ENCODE data around the gene SLC35F3.
"Not testable (repeated sequence)": the region's sequence is repeated elsewhere in the genome, so short reads cannot be mapped to it uniquely, and the experiment has no call there.

The SLC35F3 gene

DNA sequence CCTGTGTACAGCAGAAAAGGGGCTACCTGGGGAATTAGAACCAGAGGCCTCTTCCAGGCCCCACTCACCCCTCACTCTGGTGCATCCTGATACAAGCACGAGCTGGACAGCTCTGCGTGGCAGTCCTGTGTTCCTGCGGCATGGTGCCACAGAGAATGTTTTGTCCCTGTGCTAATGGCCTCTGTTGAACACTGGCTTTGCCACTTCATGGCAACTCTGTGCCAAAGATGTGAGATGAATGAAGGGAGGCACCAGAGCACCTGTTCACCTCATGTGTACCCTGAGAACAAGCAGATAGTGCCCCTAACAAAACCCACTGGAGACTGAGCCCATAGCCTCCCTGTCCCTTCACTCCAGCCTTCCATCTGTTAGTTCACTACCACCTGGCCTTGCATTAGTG lies 269.5 kb downstream of the SLC35F3 start:
- Histone ChIP-seq H3K79me2 (ENCODE audit: insufficient read depth, low read length) (no peaks in the 10 kb centered on the region), H2AFZ (ENCODE audit: low read depth, low read length, severe bottlenecking) (no peak overlapping the region), H3K9me3 (ENCODE audit: insufficient read depth, low read length) (no peaks in the 10 kb centered on the region), H3K27me3 (ENCODE audit: low read length) (no peaks in the 10 kb centered on the region), H3K9me2 (replicated peaks; ENCODE audit: insufficient read depth, low read length) (no peaks in the 10 kb centered on the region), H3F3A (ENCODE audit: insufficient read depth) (no peaks in the 10 kb centered on the region), H4K20me1 (ENCODE audit: low read depth, low read length) (no peaks in the 10 kb centered on the region), H3K36me3 (ENCODE audit: low read length) (no peaks in the 10 kb centered on the region), H3K4me2 (ENCODE audit: low read depth, low read length, poor library complexity, severe bottlenecking) (no peak overlapping the region), H3K4me3 (ENCODE audit: insufficient read depth, low read length, poor library complexity, severe bottlenecking) (no peak overlapping the region), H3K9ac (ENCODE audit: low read length) (no peak overlapping the region), H3K27ac (ENCODE audit: low read depth, low read length) (no peak overlapping the region)
- TF ChIP-seq, protein P1, sequence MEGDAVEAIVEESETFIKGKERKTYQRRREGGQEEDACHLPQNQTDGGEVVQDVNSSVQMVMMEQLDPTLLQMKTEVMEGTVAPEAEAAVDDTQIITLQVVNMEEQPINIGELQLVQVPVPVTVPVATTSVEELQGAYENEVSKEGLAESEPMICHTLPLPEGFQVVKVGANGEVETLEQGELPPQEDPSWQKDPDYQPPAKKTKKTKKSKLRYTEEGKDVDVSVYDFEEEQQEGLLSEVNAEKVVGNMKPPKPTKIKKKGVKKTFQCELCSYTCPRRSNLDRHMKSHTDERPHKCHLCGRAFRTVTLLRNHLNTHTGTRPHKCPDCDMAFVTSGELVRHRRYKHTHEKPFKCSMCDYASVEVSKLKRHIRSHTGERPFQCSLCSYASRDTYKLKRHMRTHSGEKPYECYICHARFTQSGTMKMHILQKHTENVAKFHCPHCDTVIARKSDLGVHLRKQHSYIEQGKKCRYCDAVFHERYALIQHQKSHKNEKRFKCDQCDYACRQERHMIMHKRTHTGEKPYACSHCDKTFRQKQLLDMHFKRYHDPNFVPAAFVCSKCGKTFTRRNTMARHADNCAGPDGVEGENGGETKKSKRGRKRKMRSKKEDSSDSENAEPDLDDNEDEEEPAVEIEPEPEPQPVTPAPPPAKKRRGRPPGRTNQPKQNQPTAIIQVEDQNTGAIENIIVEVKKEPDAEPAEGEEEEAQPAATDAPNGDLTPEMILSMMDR (IDR thresholded peaks at IDR 0.05; ENCODE audit: insufficient read depth, low read length, poor library complexity, severe bottlenecking): no peak
- no peak for TF ChIP-seq EZH2phosphoT487 (conservative IDR thresholded peaks at IDR 0.05; ENCODE audit: low read length)

DNA sequence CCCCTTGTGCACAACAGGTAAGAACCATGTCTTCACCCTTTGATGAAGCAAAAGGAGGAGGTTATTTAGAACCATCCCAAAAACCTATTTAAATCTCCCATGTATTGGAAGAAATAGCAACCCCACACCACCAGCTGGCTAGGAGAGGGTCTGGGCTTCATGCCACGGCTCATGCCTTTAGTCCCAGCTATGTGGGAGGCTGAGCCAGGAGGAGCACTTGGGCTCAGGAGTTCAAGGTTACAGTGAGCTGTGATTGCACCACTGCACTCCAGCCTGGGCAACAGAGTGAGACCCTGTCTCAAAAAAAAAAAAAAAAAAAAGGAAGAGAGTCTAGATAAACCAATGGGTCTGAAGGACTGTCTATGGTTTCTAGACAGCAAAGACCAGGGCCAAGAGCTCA lies 270.9 kb downstream of the SLC35F3 start:
- TF ChIP-seq, protein P1 (IDR thresholded peaks at IDR 0.05; ENCODE audit: insufficient read depth, low read length, poor library complexity, severe bottlenecking): no peak
- no peak for TF ChIP-seq EZH2phosphoT487 (conservative IDR thresholded peaks at IDR 0.05; ENCODE audit: low read length)
- Histone ChIP-seq H3K4me3 (ENCODE audit: insufficient read depth, low read length, poor library complexity, severe bottlenecking) (no peak overlapping the region), H2AFZ (ENCODE audit: low read depth, low read length, severe bottlenecking) (no peak overlapping the region), H3K4me2 (ENCODE audit: low read depth, low read length, poor library complexity, severe bottlenecking) (no peak overlapping the region), H3K27me3 (ENCODE audit: low read length) (no peaks in the 10 kb centered on the region), H3K9me3 (ENCODE audit: insufficient read depth, low read length) (no peaks in the 10 kb centered on the region), H3F3A (ENCODE audit: insufficient read depth) (no peaks in the 10 kb centered on the region), H3K79me2 (ENCODE audit: insufficient read depth, low read length) (no peaks in the 10 kb centered on the region), H3K27ac (ENCODE audit: low read depth, low read length) (no peak overlapping the region), H4K20me1 (ENCODE audit: low read depth, low read length) (no peaks in the 10 kb centered on the region), H3K36me3 (ENCODE audit: low read length) (no peaks in the 10 kb centered on the region), H3K9me2 (replicated peaks; ENCODE audit: insufficient read depth, low read length) (no peaks in the 10 kb centered on the region), H3K9ac (ENCODE audit: low read length) (no peak overlapping the region)

DNA sequence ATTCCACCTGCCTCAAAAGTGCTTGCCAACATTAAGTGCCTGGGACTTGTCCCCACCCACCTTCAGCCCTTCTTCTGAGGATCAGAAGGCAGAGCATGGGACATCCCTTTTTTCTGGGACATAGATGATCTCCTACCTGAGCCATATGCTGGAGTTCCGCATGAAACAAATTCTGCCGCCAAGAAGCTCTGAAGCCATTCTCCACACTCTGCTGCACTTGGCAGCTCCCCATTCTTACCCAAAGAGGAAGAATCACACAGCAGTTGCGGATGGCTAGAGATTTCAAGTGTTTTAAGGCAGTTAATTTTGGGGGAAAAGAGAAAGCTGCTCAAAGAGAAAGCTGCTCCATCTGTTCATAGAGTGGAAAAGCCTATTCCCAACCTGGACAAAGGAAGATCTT lies 271.5 kb downstream of the SLC35F3 start:
- H3K36me3 ChIP-seq (ENCODE audit: low read length): no peaks in the 10 kb centered on the region

GRCh38 chr1:234176847-234177246 lies 272.4 kb downstream of the SLC35F3 start:
- H4K20me1 ChIP-seq (ENCODE audit: low read depth, low read length); H3F3A ChIP-seq (ENCODE audit: insufficient read depth); H3K79me2 ChIP-seq (ENCODE audit: insufficient read depth, low read length); H3K9me2 ChIP-seq (replicated peaks; ENCODE audit: insufficient read depth, low read length); H3K9ac ChIP-seq (ENCODE audit: low read length); H2AFZ ChIP-seq (ENCODE audit: low read depth, low read length, severe bottlenecking); H3K4me2 ChIP-seq (ENCODE audit: low read depth, low read length, poor library complexity, severe bottlenecking); H3K9me3 ChIP-seq (ENCODE audit: insufficient read depth, low read length); H3K27ac ChIP-seq (ENCODE audit: low read depth, low read length); H3K36me3 ChIP-seq (ENCODE audit: low read length); H3K27me3 ChIP-seq (ENCODE audit: low read length); H3K4me3 ChIP-seq (ENCODE audit: insufficient read depth, low read length, poor library complexity, severe bottlenecking): not testable (repeated sequence)

More for the DNA sequence above, 271.5 kb downstream of the SLC35F3 start:
- H3K79me2 ChIP-seq (ENCODE audit: insufficient read depth, low read length): no peaks in the 10 kb centered on the region
- H3K4me3 ChIP-seq (ENCODE audit: insufficient read depth, low read length, poor library complexity, severe bottlenecking): no peak overlapping the region
- no peaks in the 10 kb centered on the region for H3K9me3 ChIP-seq (ENCODE audit: insufficient read depth, low read length)
- no peaks in the 10 kb centered on the region for H4K20me1 ChIP-seq (ENCODE audit: low read depth, low read length)
- no peak overlapping the region for H3K4me2 ChIP-seq (ENCODE audit: low read depth, low read length, poor library complexity, severe bottlenecking)
- no peak overlapping the region for H2AFZ ChIP-seq (ENCODE audit: low read depth, low read length, severe bottlenecking)
- H3F3A ChIP-seq (ENCODE audit: insufficient read depth): no peaks in the 10 kb centered on the region
- H3K9me2 ChIP-seq (replicated peaks; ENCODE audit: insufficient read depth, low read length): no peaks in the 10 kb centered on the region
- no peak for TF ChIP-seq EZH2phosphoT487 (conservative IDR thresholded peaks at IDR 0.05; ENCODE audit: low read length)
- TF ChIP-seq, protein P1 (IDR thresholded peaks at IDR 0.05; ENCODE audit: insufficient read depth, low read length, poor library complexity, severe bottlenecking): no peak
- H3K27me3 ChIP-seq (ENCODE audit: low read length): no peaks in the 10 kb centered on the region
- H3K27ac ChIP-seq (ENCODE audit: low read depth, low read length): no peak overlapping the region
- H3K9ac ChIP-seq (ENCODE audit: low read length): no peak overlapping the region
